GM18867 (cell line): Measurements from ENCODE around the gene KRTAP2-3.
"Not testable (repeated sequence)": the region's sequence is repeated elsewhere in the genome, so short reads cannot be mapped to it uniquely, and the experiment has no call there.

Experiments used
- ATAC-seq: cut with Tn5 transposase; IDR thresholded peaks from one replicate; pipeline ENCODE4 v1.9.1; 2021; ENCODE audit warnings: mild to moderate bottlenecking, moderate library complexity; ENCODE audit not compliant: unreplicated experiment

Gene KRTAP2-3, protein sequence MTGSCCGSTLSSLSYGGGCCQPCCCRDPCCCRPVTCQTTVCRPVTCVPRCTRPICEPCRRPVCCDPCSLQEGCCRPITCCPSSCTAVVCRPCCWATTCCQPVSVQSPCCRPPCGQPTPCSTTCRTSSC

DNA sequence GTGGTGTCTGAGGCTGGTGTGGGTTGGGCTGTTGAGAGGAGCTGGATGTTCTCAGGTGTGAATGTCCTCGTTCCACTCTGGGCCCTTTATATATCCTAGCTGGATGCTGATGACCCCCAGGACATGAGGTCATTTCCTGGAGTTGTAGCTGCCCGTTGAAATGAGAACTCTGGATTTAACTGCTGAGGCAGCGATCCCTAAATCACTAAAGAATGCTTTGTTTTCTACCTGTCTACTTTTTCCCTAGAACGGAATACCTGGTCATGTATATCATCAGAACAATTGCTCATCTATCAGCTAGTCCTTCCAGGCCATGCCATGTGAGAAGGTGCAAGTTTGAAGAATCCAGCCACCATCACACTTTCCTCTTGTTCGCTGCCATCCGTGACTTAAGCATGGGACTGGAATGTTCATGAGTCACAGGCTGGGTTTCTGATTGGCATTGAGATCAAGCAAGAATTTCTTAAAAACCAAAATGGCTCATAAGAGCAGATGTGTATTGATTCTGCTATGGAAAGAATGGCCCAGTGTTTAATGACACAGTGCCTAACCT is at the start of gene KRTAP2-3:
KRTAP2-3 (minus strand) TSS at position 63 of the 553 bp plus-strand sequence. CDS start 64 bp downstream, outside the sequence.
- ATAC-seq = no peak

DNA sequence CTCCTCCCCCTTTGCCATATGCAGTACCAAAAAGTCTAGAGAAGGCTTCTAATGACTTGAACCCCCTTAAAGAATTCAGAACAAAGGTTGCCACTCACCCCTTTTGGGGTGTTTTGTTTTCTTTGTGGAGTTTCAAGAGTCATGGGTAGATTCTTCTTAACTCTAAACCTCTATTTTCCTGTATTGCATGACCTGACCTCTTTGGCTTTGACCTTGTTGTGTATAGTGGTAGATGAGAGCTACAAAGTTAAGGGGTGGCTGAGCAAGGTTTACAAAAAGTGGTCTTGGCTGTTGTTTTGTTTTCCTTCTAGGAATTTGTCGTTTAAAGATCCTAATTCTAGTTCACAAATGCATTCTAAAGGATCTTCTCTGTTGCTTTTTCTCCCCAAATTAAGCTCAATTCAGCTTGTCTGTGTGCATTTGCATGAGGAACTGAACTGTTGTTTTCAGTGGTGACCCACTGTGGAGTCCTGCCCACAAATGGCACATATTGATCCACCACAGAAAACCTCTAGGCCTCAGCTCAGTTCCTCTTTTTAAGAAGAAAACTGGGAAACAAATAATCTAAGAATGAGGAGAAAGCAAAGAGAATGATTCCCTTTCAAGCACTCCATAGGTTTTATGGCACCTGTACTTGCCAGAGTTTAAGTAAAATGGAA is 48.9 kb upstream of the KRTAP2-3 start:
- ATAC-seq = not testable (repeated sequence)

GRCh38 chr17:41107941-41108450 is 48.1 kb upstream of the KRTAP2-3 start:
- ATAC-seq = no peak

DNA sequence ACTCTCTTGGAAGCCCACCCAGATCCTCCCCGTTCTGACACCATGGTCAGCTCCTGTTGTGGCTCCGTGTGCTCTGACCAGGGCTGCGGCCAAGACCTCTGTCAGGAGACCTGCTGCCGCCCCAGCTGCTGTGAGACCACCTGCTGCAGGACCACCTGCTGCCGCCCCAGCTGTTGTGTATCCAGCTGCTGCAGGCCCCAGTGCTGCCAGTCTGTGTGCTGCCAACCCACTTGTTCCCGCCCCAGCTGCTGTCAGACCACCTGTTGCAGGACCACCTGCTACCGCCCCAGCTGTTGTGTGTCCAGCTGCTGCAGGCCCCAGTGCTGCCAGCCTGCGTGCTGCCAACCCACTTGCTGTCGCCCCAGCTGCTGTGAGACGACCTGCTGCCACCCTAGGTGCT is 45.4 kb upstream of the KRTAP2-3 start, which contains the start of gene KRTAP4-9:
KRTAP4-9 (plus strand) TSS at position 43 of the 400 bp plus-strand sequence; CDS start at position 43, 0 bp downstream.
- not testable (repeated sequence) for ATAC-seq

DNA sequence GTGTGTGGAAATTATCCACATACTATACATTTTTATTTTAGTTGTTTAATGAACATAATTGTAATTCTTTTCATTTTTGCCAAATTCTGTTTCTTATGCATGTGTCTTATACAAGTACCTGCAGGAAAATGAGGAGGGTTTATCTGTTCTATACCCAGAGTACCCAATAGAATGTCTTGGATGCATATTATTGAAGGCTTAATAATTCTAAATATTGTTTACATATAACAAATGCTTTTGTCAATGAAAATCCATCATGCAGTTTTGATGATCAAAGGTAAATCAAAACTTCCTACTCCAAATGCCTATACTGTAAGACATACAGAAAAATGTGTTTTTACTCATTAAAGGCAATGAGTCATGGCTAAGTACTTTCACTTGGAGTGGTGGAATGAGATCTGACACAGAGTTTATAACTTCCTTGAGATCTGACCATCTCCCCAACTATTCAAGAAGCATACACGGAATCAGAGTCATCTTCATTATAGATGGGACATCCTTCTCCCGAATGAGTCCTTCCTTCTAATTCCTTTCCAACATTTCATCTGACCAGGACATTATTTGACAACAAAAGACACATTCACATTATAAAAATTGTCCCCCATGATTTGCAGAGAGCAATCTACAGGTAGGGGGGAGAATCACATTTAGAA is 44.6 kb upstream of the KRTAP2-3 start:
- ATAC-seq = not testable (repeated sequence)

- ATAC-seq = no peak
Measured at GRCh38 chr17:41103896-41104295, 44.0 kb upstream of the KRTAP2-3 start.

- no peak for ATAC-seq
Measured at GRCh38 chr17:41101586-41102259, 41.8 kb upstream of the KRTAP2-3 start, which contains the start of gene KRTAP4-16. TSS of gene KRTAP4-16 (minus strand) at chr17:41102209. CDS start at chr17:41102209, 0 bp downstream.

DNA sequence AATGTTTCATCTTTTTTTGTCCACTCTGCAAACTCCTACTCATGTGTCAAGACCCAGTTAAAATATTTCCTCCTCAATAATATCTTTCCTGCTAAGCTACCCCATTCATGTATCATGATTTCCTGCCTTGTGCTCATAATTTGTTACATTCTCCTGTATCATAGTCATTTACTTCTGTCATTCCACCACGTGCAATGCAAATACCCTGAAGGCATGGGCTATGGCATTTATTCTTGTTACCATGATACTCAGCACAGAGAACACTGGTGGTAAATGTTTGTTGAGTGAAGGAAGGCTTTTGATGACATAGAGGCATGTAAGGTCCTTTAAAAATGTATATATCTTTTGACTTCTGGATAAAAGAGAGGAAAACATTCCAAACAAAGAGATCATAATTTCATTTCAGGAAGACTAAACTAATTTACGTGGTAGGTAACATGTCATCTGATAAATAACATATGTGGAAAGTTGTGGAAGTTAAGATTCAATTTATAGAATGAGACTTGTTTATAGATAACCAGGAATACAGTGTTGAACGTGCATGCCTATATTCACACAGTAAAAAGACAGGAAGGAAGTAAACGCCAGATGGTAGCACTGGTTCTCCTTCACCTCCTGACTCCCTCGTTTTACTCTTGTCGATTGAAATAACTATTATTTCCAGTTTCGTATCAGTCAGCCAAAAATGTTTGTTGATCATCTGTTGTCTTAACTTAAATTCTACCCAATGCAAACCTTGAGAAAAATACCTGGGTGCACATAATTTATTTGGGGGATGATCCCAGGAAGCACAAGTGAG is 40.0 kb upstream of the KRTAP2-3 start:
- ATAC-seq = not testable (repeated sequence)

- ATAC-seq = no peak
Measured at GRCh38 chr17:41098481-41098880, 38.6 kb upstream of the KRTAP2-3 start.

DNA sequence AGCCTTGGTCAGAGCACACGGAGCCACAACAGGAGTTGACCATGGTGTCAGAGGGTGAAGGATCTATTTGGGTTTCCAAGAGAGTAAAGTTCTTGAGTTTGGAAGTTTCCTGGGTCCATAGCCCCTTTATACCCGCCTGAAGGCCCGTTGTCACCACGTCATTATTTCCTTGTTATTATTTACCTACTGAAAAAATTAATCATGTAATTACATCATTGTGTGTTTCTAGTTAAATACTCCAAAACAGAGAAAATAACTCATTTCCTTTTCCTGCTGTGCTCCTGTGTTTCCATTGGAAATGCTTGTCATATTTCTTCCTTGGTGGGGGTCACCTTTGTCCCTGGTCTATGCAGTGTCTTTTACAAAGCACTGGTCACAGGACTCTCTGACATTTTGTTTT is 38.1 kb upstream of the KRTAP2-3 start, which contains the start of gene KRTAP4-8:
KRTAP4-8 (minus strand) TSS at position 101 of the 400 bp plus-strand sequence; CDS start at position 43, 58 bp downstream.
- ATAC-seq = no peak

DNA sequence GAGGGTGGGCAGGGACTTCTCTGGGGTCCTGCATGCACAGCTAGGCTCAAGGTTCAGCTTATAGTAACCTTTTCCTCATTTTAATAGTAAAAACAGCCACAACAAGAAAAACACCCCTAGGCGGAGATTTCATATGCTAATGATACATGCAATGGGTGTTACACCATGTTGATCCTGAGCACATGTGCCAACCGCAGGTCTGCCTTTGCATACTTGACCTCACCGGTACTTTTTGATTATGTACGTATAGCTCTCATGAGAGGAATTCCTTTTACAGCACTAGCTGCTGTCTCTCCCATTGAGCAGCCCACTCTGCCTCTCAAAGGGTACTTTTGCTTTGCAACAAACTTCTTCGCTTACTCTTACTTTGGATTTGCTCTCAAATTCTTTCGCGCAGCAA is 36.1 kb upstream of the KRTAP2-3 start:
- no peak for ATAC-seq

- ATAC-seq = not testable (repeated sequence)
Measured at GRCh38 chr17:41088760-41089352, 28.9 kb upstream of the KRTAP2-3 start.

- not testable (repeated sequence) for ATAC-seq
Measured at GRCh38 chr17:41084100-41084856, 24.4 kb upstream of the KRTAP2-3 start, which contains the start of gene KRTAP4-7. TSS of gene KRTAP4-7 (plus strand) at chr17:41084150. CDS start at chr17:41084207, 57 bp downstream.

GRCh38 chr17:41083427-41083826 is 23.5 kb upstream of the KRTAP2-3 start:
- not testable (repeated sequence) for ATAC-seq

- no peak for ATAC-seq
Measured at GRCh38 chr17:41082626-41083025, 22.7 kb upstream of the KRTAP2-3 start.

- ATAC-seq = no peak
Measured at GRCh38 chr17:41076788-41077187, 16.9 kb upstream of the KRTAP2-3 start.

DNA sequence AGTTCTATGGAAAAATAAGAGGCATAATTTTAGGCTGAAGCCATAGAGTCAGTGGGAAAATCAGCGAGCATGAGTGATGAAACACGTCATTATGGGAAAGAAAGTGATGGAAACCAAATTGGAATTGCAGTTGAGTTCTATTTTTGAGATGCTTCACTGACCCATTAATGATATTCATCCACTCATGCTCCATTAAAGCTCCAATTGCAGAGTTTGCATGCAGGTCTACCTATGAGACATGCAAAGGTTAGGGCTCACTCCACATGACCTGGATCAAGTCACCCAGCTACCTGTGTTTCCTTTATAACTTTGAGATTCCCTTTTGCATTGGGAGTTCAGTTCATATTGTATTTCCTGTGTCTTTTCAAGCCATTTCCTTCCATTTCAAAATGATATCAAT is 13.8 kb upstream of the KRTAP2-3 start:
- ATAC-seq = no peak

DNA sequence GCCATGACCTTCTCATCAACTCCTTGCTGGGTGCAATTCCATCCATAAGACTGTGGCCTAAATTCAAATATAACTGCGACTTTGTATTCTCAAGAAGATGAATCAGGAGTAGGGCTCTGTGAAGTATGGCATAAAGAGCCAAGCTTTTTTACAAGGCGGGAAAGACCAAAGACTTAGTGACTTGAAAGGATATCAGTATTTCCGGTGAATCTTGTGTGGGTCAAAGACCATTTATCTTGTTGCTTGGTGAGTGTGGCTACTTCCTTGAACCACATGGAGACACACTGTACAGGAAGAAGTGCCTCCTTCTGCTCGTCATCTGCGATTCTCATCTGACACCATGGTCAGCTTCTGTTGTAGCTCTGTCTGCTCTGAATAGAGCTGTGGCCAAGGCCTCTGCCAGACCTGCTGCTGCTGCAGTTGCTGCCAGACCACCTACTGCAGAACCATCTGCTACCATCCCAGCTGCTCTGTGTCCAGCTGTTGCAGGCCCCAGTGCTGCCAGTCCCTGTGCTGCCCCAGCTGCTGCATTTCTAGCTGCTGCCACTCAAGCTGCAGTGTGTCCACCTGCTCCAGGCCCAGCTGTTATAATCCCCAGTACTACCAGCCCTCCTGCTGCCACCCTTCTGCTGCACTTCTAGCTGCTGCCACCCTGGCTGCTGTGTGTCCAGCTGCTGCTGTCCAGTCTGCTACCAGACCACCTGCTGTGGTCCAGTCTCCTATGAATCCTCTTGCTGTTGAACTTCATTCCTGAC is 11.9 kb upstream of the KRTAP2-3 start:
- no peak for ATAC-seq
